CD14-positive monocyte (primary cell): ENCODE data around the gene SERPINC1. TPM values are rescaled to one million over a fixed set of nuclear protein-coding genes. Genes with fewer than 3 reads are reported as not detected.

Source experiments
- DNase-seq, 3 donors: peaks; one replicate each; pipeline ENCODE4 v3.0.0-alpha.2; 2011 to 2022
- H2AFZ ChIP-seq: 2 replicates; pipeline ENCODE4 v1.6.0; 2012; ENCODE audit warnings: mild to moderate bottlenecking, low read depth, low read length, inconsistent platforms; ENCODE audit not compliant: insufficient read depth, poor library complexity, severe bottlenecking
- H3K27ac ChIP-seq, 2 donors: 1 replicate in 1 of 2; 2 replicates in 1 of 2; pipeline ENCODE4 v1.5.1; 2012 to 2013; ENCODE audit warnings: low read length in 2 of 2, control low read depth in 1 of 2, inconsistent platforms in 1 of 2, low read depth in 1 of 2, mild to moderate bottlenecking in 1 of 2
- H3K27me3 ChIP-seq, 2 donors: one replicate each; pipeline versions ENCODE4 v1.6.0 to v1.6.1; 2011 to 2013; ENCODE audit warnings: low read length in 2 of 2; ENCODE audit not compliant: control insufficient read depth in 2 of 2, insufficient read depth in 2 of 2
- H3K36me3 ChIP-seq, 2 donors: replicated peaks in 1 of 2; 1 replicate in 1 of 2; 2 replicates in 1 of 2; pipeline versions ENCODE4 v1.5.1 to v1.6.1; 2012 to 2013; ENCODE audit warnings: low read length in 2 of 2, control low read depth in 1 of 2, inconsistent platforms in 1 of 2, mild to moderate bottlenecking in 1 of 2; ENCODE audit not compliant: insufficient read depth in 2 of 2, control insufficient read depth in 1 of 2
- H3K4me1 ChIP-seq, 2 donors: 1 replicate in 1 of 2; 2 replicates in 1 of 2; pipeline versions ENCODE4 v1.5.1 to v1.6.1; 2012 to 2013; ENCODE audit warnings: low read length in 2 of 2, control low read depth in 1 of 2, inconsistent platforms in 1 of 2, mild to moderate bottlenecking in 1 of 2, moderate library complexity in 1 of 2; ENCODE audit not compliant: insufficient read depth in 2 of 2, control insufficient read depth in 1 of 2
- H3K4me2 ChIP-seq: replicated peaks from 2 replicates; pipeline ENCODE3; 2012; ENCODE audit warnings: low read length, moderate library complexity, mild to moderate bottlenecking; ENCODE audit not compliant: poor library complexity, severe bottlenecking; ENCODE audit errors: extremely low read depth
- H3K4me3 ChIP-seq, 3 experiments: fragments of 200-600 bp in 1 of 3; sonication (generic) in 1 of 3; replicated peaks in 1 of 3; 1 replicate in 2 of 3; 2 replicates in 1 of 3; pipeline ENCODE4 v1.5.1; 2011 to 2013; ENCODE audit warnings: low read length in 3 of 3, mild to moderate bottlenecking in 3 of 3, control low read depth in 2 of 3, low read depth in 2 of 3, inconsistent platforms in 1 of 3, moderate library complexity in 1 of 3
- H3K79me2 ChIP-seq: 2 replicates; pipeline ENCODE4 v1.6.0; 2012; ENCODE audit warnings: mild to moderate bottlenecking, control low read depth, inconsistent platforms, low read length, moderate library complexity; ENCODE audit not compliant: insufficient read depth
- H3K9ac ChIP-seq: 2 replicates; pipeline ENCODE4 v1.6.0; 2017; ENCODE audit warnings: low read length, mild to moderate bottlenecking; ENCODE audit not compliant: insufficient read depth, poor library complexity, severe bottlenecking
- H3K9me3 ChIP-seq, 2 donors: replicated peaks in 1 of 2; 1 replicate in 1 of 2; 2 replicates in 1 of 2; pipeline versions ENCODE4 v1.5.1 to v1.6.1; 2012 to 2013; ENCODE audit warnings: low read length in 2 of 2, control low read depth in 1 of 2; ENCODE audit not compliant: control insufficient read depth in 1 of 2, insufficient read depth in 1 of 2
- H4K20me1 ChIP-seq: 2 replicates; pipeline ENCODE4 v1.6.0; 2012; ENCODE audit warnings: mild to moderate bottlenecking, low read length, control low read depth, moderate library complexity; ENCODE audit not compliant: insufficient read depth
- H3K27ac Mint-ChIP-seq, 7 donors: one replicate each; pipeline ENCODE4 v1.8.0; 2020; ENCODE audit warnings: mild to moderate bottlenecking in 7 of 7, mixed read lengths in 7 of 7, moderate library complexity in 6 of 7, inconsistent platforms in 2 of 7
- H3K27me3 Mint-ChIP-seq, 3 donors: one replicate each; pipeline ENCODE4 v1.8.0; 2021 to 2022; ENCODE audit warnings: low read depth in 3 of 3, mild to moderate bottlenecking in 3 of 3, mixed read lengths in 3 of 3, moderate library complexity in 3 of 3, inconsistent platforms in 1 of 3
- H3K36me3 Mint-ChIP-seq, 2 donors: one replicate each; pipeline ENCODE4 v1.8.0; 2020; ENCODE audit warnings: mixed read lengths in 2 of 2, inconsistent platforms in 1 of 2, mild to moderate bottlenecking in 1 of 2
- H3K4me1 Mint-ChIP-seq: one replicate; pipeline ENCODE4 v1.8.0; 2020; ENCODE audit warnings: mild to moderate bottlenecking, mixed read lengths
- H3K4me3 Mint-ChIP-seq, 2 donors: one replicate each; pipeline ENCODE4 v1.8.0; 2020; ENCODE audit warnings: mild to moderate bottlenecking in 2 of 2, mixed read lengths in 2 of 2, moderate library complexity in 1 of 2
- H3K9me3 Mint-ChIP-seq, 7 donors: one replicate each; pipeline ENCODE4 v1.8.0; 2020 to 2022; ENCODE audit warnings: mixed read lengths in 7 of 7, mild to moderate bottlenecking in 6 of 7, moderate library complexity in 6 of 7, inconsistent platforms in 2 of 7
- WGBS: methylation state at CpG from one replicate; pipeline ENCODE4 v1.1.5; 2013; ENCODE audit warnings: missing lambda C conversion rate; ENCODE audit not compliant: insufficient coverage; 5-methylcytosine and 5-hydroxymethylcytosine counted together
- intact Hi-C, 2 donors: fragments of 100-400 bp; cut with micrococcal nuclease; formaldehyde crosslinking; loops; one replicate each; pipeline versions ENCODE4 v1.15.0 to v1.15.1; 2023
- polyA plus RNA-seq, 3 donors: library from polyadenylated mRNA; depleted of rRNA in 1 of 3; unstranded in 2 of 3; stranded (reverse) in 1 of 3; fragments of 300-500 nt in 2 of 3; fragments of >200 nt in 1 of 3; fragmentation: Illumina TruSeq in 2 of 3; gene quantifications; 1 replicate in 2 of 3; 2 replicates in 1 of 3; pipeline ENCODE4 v1.2.3, GENCODE V29; 2012 to 2021
- TF ChIP-seq, protein P1 (sequence below): fragments of 200-600 bp; IDR thresholded peaks from one replicate; pipeline ENCODE4 v1.8.0; 2022; ENCODE audit warnings: antibody characterized with exemption, mild to moderate bottlenecking

The SERPINC1 gene
- polyA plus RNA-seq, 3 donors: 0.23 TPM; not detected in 2

DNA sequence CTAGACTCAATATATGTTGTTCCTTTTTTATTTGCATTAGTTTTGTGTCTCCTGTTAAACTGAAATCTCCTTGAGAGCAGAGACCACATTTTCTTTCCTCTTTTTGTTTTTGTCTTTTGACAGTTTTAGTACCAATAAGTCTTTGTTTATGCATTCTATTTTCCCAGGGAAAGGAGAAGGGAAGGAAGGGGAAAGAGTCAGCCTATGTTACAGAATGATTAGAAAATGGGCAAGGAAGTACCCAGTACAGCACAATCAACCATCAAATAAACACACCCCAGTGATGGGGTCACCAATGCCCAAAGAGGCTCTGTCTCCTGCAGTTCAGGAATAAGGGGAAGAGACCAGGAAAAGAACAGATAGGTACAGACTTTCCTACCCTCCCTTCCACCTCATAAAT, 38.9 kb downstream of the SERPINC1 start:
- no peaks in the 10 kb centered on the region for H3K27me3 Mint-ChIP-seq
- no peak overlapping the region for H3K27ac Mint-ChIP-seq
- no peak overlapping the region for H3K9ac ChIP-seq
- H3K27me3 ChIP-seq: no peaks in the 10 kb centered on the region
- no peaks in the 10 kb centered on the region for H4K20me1 ChIP-seq
- H3K9me3 ChIP-seq: no peaks in the 10 kb centered on the region
- H3K4me3 Mint-ChIP-seq: no peak overlapping the region
- TF ChIP-seq, protein P1, sequence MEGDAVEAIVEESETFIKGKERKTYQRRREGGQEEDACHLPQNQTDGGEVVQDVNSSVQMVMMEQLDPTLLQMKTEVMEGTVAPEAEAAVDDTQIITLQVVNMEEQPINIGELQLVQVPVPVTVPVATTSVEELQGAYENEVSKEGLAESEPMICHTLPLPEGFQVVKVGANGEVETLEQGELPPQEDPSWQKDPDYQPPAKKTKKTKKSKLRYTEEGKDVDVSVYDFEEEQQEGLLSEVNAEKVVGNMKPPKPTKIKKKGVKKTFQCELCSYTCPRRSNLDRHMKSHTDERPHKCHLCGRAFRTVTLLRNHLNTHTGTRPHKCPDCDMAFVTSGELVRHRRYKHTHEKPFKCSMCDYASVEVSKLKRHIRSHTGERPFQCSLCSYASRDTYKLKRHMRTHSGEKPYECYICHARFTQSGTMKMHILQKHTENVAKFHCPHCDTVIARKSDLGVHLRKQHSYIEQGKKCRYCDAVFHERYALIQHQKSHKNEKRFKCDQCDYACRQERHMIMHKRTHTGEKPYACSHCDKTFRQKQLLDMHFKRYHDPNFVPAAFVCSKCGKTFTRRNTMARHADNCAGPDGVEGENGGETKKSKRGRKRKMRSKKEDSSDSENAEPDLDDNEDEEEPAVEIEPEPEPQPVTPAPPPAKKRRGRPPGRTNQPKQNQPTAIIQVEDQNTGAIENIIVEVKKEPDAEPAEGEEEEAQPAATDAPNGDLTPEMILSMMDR: no peak
- no peak overlapping the region for H2AFZ ChIP-seq
- no peaks in the 10 kb centered on the region for H3K4me1 ChIP-seq
- no peak overlapping the region for H3K27ac ChIP-seq
- H3K9me3 Mint-ChIP-seq: peaks cover 0 to 13% (median 2%) of the 10 kb centered on the region in 7 donors
- DNase-seq: no peak
- peaks cover 48 to 63% of the 10 kb centered on the region in 2 donors for H3K36me3 Mint-ChIP-seq
- H3K36me3 ChIP-seq: peaks cover 20 to 49% of the 10 kb centered on the region in 2 donors
- H3K4me1 Mint-ChIP-seq: peaks cover 2% of the 10 kb centered on the region
- no peaks in the 10 kb centered on the region for H3K79me2 ChIP-seq
- H3K4me3 ChIP-seq: no peak overlapping the region
- no peak overlapping the region for H3K4me2 ChIP-seq
- intact Hi-C loops: no loop called here

DNA sequence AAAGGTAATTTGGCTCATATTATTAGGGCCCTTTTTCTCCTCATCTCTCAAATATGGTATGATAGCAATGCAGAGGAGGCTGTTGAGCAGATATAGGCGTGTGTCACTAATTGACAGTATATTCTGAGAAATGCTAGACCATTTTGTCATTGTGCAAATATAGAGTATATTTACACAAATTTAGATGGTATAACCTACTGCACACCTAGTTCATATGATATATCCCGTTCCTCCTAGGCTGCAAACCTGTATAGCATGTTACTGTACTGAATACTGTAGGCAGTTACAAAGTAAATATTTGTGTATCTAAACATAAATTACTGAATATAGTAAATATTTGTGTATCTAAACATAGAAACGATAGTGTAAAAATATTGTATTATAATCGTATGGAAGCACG, 40.4 kb downstream of the SERPINC1 start:
- Histone ChIP-seq H2AFZ (no peak overlapping the region), H3K4me3 (no peak overlapping the region), H3K27me3 (no peaks in the 10 kb centered on the region), H3K36me3 (peaks cover 22 to 52% of the 10 kb centered on the region in 2 donors), H4K20me1 (no peaks in the 10 kb centered on the region), H3K79me2 (no peaks in the 10 kb centered on the region), H3K9ac (no peak overlapping the region), H3K4me2 (no peak overlapping the region), H3K27ac (no peak overlapping the region), H3K9me3 (no peaks in the 10 kb centered on the region), H3K4me1 (no peaks in the 10 kb centered on the region)
- H3K9me3 Mint-ChIP-seq: peaks cover 0 to 9% (median 2%) of the 10 kb centered on the region in 7 donors
- WGBS: no CpG with 5 or more reads among the region's 5 CpGs
- H3K4me1 Mint-ChIP-seq: peaks cover 3% of the 10 kb centered on the region
- intact Hi-C loops: no loop called here
- peaks cover 50 to 68% of the 10 kb centered on the region in 2 donors for H3K36me3 Mint-ChIP-seq
- H3K27me3 Mint-ChIP-seq: no peaks in the 10 kb centered on the region
- H3K4me3 Mint-ChIP-seq: no peak overlapping the region
- TF ChIP-seq, protein P1: no peak
- no peak for DNase-seq
- H3K27ac Mint-ChIP-seq: no peak overlapping the region
